HuH-7 (cell line): ENCODE measurements around the gene LGI4.
A peak's percentile ranks its signal among the peaks of the same experiment; 100 is the strongest.

Source experiments
- DNase-seq: peaks from one replicate; pipeline ENCODE4 v3.0.0; 2011; ENCODE audit warnings: low spot score

LGI4 gene

GRCh38 chr19:35123573-35123972 is 11.3 kb downstream of the LGI4 start:
- DNase-seq, result no peak

GRCh38 chr19:35122687-35123551 is 11.9 kb downstream of the LGI4 start:
- no peak for DNase-seq

GRCh38 chr19:35120898-35121297 is 14.0 kb downstream of the LGI4 start:
- DNase-seq, result no peak

DNA sequence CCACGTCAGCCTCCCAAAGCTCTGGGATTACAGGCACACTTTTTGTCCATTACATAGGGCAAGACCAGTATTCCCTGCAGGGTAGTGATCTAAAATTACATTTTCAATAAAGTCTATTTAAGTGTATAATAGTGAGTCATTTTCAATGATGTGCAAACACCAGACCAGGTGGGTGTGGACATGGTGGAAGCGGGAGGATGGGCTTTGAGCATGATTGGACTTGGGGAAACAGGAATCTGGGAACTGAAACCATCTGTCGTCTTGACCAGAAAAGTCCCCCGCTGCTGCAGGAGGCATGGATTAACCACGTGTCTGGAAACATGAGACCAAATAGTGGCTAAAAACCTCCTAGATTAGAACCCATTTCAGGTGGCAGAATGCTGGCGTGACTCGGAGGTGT is 14.4 kb downstream of the LGI4 start:
- no peak for DNase-seq

- DNase-seq, result no peak
Observed at GRCh38 chr19:35119578-35120155, 15.2 kb downstream of the LGI4 start.

GRCh38 chr19:35119091-35119490 is 15.8 kb downstream of the LGI4 start:
- no peak for DNase-seq

- no peak for DNase-seq
Observed at GRCh38 chr19:35118268-35119020, 16.4 kb downstream of the LGI4 start.

DNA sequence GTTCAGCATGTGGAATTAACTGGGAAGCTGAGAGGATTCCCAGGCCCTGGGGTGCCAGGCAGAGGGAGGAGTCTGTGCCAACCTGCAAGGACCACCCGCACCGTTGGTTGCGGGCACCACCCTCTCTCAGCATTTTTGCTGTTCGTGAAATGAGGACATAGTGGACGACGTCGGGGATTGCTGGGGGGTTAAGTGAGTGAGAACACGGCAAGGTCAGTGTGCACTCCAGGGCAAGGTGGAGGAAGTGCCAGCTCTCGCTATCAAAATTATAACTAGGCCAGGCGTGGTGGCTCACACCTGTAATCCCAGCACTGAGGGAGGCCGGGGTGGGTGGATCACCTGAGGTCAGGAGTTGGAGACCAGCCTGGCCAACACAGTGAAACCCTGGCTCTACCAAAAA is 17.1 kb downstream of the LGI4 start:
- no peak for DNase-seq

GRCh38 chr19:35117116-35117515 is 17.7 kb downstream of the LGI4 start:
- no peak for DNase-seq

DNA sequence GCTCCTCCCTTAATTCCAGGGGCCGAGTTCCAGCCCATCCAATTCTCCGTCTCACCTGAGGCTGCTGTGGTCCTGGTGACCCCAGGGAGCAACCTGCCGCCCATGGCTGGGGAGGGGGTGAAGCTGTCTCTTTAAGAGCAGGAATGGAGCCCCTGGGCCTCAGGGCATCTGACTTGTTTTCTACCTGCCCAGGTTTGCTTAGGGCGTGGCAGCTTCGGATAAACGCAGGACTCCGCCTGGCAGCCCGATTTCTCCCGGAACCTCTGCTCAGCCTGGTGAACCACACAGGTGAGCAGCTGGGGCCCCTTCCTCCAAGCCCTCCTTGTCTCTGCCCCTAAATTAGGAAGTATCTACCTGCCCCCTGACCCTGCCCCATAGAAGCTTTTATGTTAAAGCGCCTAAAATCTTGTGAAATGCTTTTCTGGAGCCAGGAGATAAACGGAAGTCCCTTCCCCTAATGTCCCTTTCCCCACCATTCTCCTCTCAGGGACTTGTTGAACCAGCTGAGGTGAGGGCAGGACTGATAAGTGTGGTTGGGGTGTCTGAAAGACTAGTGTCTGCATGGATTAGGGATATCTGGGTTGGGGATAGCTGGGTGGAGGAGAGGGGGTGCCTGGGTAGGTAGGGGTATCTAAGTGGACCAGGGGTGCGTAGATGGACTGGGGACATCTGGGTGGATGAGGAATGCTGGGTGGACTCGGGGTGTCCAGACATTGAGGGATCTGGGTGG is 18.6 kb downstream of the LGI4 start:
- DNase-seq, result no peak

GRCh38 chr19:35115177-35115951 is 19.5 kb downstream of the LGI4 start, which contains the start of gene FXYD3:
Gene FXYD3 (plus strand): TSS chr19:35115823. CDS start chr19:35119377, 3,554 bp downstream.
- no peak for DNase-seq

DNA sequence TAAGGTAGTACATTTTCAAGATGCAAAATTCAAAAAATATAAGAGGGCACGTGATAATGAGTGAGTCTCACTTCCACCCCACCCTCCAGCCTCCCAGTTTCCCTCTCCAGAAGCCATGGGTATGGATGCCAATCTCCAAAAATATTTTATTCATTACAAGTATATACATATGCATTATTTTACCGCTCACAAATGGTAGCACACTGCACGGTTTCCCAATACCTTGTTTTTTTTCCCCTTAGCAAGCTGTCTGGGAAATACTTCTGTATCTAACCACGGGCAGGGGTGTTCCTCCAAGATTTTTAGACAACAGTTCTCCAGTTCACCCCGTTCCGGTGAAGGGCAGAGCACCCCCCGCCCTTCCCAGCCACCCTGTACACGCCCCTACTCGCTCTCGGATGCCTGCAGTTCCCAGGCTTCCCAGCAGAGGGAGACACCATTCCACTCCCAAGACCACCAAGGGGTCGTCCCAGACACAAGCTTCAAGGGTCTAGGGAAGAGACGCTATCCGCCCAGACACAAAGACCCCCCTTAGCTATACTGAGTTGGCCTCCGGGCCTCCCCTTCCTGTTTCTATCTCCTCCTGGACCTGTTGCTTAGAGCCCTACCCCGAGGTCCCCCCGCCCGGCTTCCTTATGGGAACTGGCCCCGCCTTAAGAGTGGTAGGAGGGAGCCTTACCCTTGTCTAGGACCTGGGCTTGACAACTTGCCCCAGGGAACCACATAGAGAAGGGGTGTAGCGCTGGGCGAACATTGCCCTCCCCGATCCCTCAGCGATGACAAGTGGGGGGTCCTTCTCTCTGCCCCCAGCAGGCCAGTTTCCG is 20.3 kb downstream of the LGI4 start:
- DNase-seq, result peak; percentile 85

- no peak for DNase-seq
Observed at GRCh38 chr19:35112995-35113688, 21.7 kb downstream of the LGI4 start.

DNA sequence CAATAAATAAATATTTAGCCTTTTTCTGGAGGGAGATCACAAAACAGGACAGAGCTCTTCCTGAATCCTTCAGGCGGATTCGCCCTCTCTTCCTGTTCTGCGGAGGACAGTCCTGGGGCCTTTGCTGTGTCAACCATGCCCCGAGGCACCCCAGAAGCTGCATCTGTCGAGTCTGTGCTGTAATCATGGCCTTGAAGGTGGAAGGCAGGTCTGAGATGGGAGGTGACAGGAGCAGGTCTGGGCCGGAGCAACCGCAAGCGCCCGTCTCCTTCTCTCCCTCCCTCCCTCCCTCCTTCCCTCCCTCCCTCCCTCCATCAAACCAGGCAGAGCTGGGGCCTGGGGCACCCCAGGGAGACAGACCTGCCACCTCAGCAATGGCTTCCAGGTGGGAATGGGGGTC is 23.9 kb downstream of the LGI4 start:
- DNase-seq, result no peak

DNA sequence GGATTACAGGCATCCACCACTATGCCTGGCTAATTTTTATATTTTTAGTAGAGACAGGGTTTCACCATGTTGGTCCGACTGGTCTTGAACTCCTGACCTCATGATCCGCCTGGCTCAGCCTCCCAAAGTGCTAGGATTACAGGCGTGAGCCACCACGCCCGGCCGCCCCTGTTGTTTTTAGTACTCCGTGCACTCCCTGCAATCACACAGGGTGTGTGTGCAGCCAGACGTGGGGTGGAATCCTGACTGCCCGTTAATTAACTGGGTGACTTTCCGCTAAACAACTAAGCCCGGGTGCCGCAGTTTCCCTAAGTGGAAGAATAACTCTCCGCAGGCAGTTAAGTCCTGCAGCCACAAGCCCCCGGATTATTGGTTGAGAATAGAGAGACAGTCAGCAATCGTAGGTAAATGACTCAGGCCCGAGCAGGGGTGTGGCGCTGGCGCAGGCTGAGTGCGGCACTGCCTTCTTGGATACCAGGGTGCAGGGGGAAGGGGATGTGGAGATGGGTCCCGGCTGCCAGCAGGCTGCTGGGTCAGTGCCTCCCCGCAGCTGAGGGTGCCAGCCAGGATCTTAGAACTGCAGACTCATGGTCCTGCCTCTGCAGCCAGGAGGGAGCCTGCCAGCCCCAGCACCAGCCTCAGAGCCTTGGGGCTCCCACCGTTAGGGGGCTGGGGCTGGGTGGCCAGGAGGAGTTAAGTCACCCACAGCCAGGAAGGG is 25.3 kb downstream of the LGI4 start:
- no peak for DNase-seq

GRCh38 chr19:35108730-35109129 is 26.1 kb downstream of the LGI4 start:
- DNase-seq, result no peak

DNA sequence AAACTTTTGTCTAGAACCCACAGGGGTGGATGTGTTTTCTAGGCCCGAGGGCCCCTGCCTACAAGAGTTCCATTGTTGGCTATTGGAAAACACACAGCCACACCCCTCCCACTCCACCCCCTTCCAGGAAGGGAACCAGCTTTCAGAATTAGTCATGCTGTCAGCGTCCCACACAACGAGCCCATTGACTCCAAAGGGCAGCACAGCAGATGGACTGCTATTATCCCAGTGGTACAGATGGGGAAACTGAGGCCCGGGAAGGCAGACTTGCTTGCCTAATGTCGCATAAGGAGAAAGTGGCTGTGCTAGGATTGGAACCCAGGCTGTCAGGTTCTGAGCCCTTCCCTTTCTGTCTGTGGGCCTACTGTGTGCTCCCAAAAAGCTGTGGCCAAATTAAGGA is 27.3 kb downstream of the LGI4 start:
- peak; percentile 52 for DNase-seq

- no peak for DNase-seq
Observed at GRCh38 chr19:35106898-35107541, 27.8 kb downstream of the LGI4 start.

GRCh38 chr19:35106291-35106583 is 28.6 kb downstream of the LGI4 start:
- DNase-seq, result no peak
